Measurements from ENCODE around the gene PYGB.

- TF ChIP-seq CTCF (IDR thresholded peaks at IDR 0.05) (peak in 3 of 6 experiments; percentile 18 to 37 (median 26)), POLR2A (IDR thresholded peaks at IDR 0.05) (peak in 1 of 2 donors; percentile 57)
These were observed 7.2 kb downstream of the PYGB start for GRCh38 chr20:25254986-25255680.

Data from thyroid gland (tissue), 4 donors.